Right ventricle myocardium inferior (tissue), 1 donor: ENCODE results near the gene SKA3. TPM values are rescaled to one million over a fixed set of nuclear protein-coding genes. Genes with fewer than 3 reads are reported as not detected.

Experiments
- ATAC-seq: fragments of 200-7000 bp; cut with Tn5 transposase; one replicate; pipeline ENCODE4 v1.9.1; 2020; ENCODE audit warnings: mild to moderate bottlenecking, moderate library complexity
- DNase-seq: peaks from one replicate; pipeline ENCODE4 v3.0.0; 2021; ENCODE audit errors: missing footprints
- intact Hi-C: fragments of 100-400 bp; cut with DNase I; formaldehyde crosslinking; loops from one replicate; pipeline ENCODE4 v1.11.0; 2022
- total RNA-seq: library from RNA; stranded (reverse); fragmentation: NEBNext Ultra II Directional; extraction: Animal tissue kit (Norgen Biotek cat#: 25700); gene quantifications from one replicate; pipeline ENCODE4 v1.2.1, GENCODE V29; 2021
- donor health status: DM: no; HTN: yes; CAD: no; lungs with severe emphysema.

The SKA3 gene
- total RNA-seq, 1 donor from 2014 or later = 0.38 TPM

GRCh38 chr13:21123956-21124355 lies 52.4 kb downstream of the SKA3 start:
- ATAC-seq = no peak
- intact Hi-C loops = no loop called here
- DNase-seq = no peak

DNA sequence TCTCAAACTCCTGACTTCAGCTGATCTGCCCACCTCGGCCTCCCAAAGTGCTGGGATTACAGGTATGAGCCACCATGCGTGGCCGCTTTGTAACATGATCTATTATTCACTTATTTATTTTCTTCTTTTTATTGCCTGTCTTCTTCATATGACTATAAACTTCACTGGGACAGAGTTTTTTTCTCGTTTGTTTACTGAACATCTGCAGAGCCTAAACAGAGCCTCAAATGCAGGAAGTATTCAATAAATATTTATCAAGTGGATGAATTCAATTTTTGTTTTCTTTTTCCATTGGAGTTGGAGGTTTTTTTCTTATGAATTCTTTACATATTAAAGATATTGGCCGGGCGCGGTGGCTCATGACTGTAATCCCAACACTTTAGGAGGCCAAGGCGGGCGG lies 54.7 kb downstream of the SKA3 start:
- intact Hi-C loops = no loop called here
- DNase-seq (no peak), ATAC-seq (no peak)

- intact Hi-C loops = no loop called here
- no peak for ATAC-seq
- DNase-seq = no peak
Observed at GRCh38 chr13:21120191-21120590, 56.2 kb downstream of the SKA3 start.

GRCh38 chr13:21119526-21119925 lies 56.8 kb downstream of the SKA3 start:
- ATAC-seq (no peak), DNase-seq (no peak)
- intact Hi-C loops = no loop called here

DNA sequence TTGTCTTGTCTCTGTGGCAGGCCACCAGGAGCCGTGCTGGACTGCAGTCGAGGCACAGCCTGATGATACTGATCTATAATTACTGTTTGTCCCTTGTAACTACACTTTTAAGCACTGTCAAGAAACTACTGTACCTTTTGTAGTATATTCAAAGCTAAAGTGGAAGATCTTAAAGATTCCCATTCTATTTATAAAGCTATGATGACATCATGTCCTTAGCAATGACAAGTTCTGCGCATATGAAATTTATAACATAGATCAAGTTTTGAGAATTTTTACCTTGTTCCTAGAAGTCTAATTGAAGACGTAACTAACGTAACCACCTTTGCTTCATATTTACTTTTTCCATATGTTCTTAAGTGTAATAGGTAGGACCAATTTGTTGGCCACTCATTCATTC lies 58.2 kb downstream of the SKA3 start:
- DNase-seq (no peak), ATAC-seq (no peak)
- intact Hi-C loops = no loop called here

DNA sequence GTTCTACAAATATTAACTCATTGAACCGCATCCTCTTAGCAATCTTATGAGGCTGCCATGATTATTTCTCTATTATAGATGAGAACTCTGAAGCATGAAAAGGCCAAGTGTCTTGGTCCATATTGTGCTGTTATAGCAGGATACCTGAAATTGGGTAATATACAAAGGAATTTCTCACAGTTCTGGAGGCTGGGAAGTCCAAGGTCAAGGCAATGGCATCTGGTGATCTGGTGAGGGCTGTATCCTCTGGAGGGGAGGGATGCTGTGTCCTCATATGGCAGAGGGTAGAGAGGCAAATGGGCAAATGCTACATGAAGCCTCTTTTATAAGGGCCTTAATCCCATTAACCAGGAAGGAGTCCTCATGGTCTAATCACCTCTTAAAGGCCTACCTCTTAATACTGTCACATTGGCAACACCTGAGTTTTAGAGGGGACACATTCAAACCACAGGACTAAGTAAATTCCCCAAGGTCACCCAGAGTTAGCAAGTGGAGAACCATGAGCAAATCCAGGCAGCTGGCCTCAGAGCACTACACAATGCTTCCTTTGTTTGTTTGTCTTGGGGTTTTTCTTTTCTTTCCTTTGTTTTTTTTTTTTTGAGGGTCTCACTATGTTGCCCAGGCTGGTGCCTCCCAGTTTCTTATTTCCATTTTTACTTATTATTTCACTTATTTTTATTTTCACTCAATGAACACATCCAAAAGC lies 59.1 kb downstream of the SKA3 start:
- ATAC-seq (no peak), DNase-seq (no peak)
- intact Hi-C loops = no loop called here

DNA sequence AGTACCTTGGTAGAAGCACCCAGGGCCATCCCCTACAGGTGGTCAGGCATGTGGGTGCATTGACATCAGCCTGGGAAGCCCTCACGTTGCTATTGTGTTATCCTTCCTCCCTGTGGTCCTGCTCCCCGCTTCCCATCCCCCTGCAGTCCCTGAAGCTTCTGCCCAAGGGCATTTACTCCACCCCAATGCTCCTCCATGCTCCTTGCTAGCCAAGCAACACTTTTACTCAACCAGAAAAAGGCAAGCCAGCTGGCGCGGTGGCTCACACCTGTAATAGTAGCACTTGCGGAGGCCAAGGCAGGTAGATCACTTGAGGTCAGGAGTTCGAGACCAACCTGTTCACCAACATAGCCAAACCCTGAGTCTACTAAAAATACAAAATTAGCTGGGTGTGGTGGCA lies 60.2 kb downstream of the SKA3 start:
- DNase-seq (no peak), ATAC-seq (no peak)
- intact Hi-C loops = no loop called here

- DNase-seq = no peak
- no peak for ATAC-seq
- intact Hi-C loops = no loop called here
Observed at GRCh38 chr13:21115231-21115630, 61.1 kb downstream of the SKA3 start.

DNA sequence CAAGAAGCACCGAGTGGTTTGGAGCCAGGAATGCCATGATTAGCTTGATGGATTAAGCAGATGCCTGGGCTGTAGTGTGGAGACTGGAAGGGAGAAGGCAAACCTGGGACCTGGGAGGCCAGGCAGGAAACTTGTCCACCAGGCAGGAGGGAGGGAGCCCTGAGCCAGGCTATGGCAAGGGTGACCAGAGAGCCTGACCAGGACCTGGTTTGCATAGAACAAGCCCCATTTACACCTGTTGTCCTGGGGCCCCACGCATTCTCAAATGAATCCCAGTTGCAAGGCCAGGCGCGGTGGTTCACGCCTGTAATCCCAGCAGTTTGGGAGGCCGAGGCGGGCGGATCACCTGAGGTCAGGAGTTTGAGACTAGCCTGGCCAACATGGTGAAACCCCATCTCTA lies 64.8 kb downstream of the SKA3 start:
- DNase-seq = no peak
- intact Hi-C loops = no loop called here
- ATAC-seq = no peak

GRCh38 chr13:21109168-21109567 lies 67.2 kb downstream of the SKA3 start:
- intact Hi-C loops = no loop called here
- ATAC-seq = no peak

GRCh38 chr13:21106089-21106488 lies 70.3 kb downstream of the SKA3 start:
- intact Hi-C loops = no loop called here
- no peak for DNase-seq
- ATAC-seq = no peak

More at GRCh38 chr13:21109168-21109567, 67.2 kb downstream of the SKA3 start:
- no peak for DNase-seq

DNA sequence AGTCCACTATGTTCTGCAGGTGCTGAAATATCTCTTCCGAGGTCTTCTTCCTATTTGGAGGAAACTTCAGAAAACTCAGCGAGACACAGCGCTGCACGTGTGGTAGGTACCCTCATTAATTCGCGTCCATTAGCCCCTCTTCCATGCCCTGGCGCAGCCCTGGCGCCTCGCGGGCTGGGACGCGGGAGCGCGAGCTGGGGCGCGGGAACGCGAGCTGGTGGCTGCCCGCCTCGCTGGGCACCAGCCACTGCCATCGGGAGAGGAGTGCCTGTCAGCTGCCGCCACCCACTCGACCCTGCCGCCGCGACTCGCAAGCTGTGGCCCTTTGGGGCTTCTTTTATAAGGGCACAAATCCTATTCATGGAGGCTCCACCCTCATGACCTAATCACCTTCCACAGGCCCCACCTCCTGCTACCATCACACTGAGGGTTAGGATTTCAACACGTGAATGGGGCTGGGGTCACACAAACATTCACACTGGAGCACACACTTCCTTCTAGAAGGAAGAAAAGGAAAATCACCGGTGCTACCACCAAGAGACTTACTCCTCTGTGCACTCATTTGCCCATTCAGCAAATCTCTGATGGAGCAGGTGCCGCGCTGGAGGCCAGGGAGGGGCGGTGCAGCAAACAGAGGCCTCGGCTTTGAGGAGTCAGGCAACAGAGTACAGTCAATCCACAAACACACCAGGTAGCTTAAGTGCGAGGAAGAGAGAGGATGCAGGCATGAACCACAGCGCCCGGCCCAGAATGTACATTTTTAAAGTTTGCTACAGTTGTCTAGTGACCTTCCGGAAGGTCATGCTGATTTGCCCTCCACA lies 71.9 kb downstream of the SKA3 start:
- intact Hi-C loops = no loop called here
- ATAC-seq (no peak), DNase-seq (no peak)

Other genes starting within 250 kb of the SKA3 start
- 23.7 TPM for gene LATS2, start 115.0 kb downstream of the SKA3 start, total RNA-seq
- gene SAP18, start 36.4 kb downstream of the SKA3 start, total RNA-seq = 277 TPM
- gene MRPL57, start 106 bp upstream of the SKA3 start, total RNA-seq = 22.3 TPM